ENCODE measurements around the gene SORBS2. TPM values are rescaled to one million over a fixed set of nuclear protein-coding genes. Genes with fewer than 3 reads are reported as not detected.

The SORBS2 gene
- total RNA-seq, 2 donors from 2014 or later, result 7.0 to 13.8 TPM

- no peaks in the 10 kb centered on the region for H3K9me3 Mint-ChIP-seq
- peaks cover 4% of the 10 kb centered on the region for H3K4me1 ChIP-seq (ENCODE audit: control insufficient read depth, insufficient read depth, low read length)
- TF ChIP-seq, protein P1, sequence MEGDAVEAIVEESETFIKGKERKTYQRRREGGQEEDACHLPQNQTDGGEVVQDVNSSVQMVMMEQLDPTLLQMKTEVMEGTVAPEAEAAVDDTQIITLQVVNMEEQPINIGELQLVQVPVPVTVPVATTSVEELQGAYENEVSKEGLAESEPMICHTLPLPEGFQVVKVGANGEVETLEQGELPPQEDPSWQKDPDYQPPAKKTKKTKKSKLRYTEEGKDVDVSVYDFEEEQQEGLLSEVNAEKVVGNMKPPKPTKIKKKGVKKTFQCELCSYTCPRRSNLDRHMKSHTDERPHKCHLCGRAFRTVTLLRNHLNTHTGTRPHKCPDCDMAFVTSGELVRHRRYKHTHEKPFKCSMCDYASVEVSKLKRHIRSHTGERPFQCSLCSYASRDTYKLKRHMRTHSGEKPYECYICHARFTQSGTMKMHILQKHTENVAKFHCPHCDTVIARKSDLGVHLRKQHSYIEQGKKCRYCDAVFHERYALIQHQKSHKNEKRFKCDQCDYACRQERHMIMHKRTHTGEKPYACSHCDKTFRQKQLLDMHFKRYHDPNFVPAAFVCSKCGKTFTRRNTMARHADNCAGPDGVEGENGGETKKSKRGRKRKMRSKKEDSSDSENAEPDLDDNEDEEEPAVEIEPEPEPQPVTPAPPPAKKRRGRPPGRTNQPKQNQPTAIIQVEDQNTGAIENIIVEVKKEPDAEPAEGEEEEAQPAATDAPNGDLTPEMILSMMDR (conservative IDR thresholded peaks at IDR 0.05), result peak; percentile 1
- peaks cover 45% of the 10 kb centered on the region for H3K27me3 ChIP-seq (ENCODE audit: control insufficient read depth, insufficient read depth, low read length, poor library complexity, severe bottlenecking)
- H3K4me1 Mint-ChIP-seq, result peaks cover 16% of the 10 kb centered on the region
- H3K36me3 Mint-ChIP-seq (ENCODE audit: low read depth), result no peaks in the 10 kb centered on the region
- WGBS, 2 experiments (ENCODE audit: insufficient coverage in 1 of 2, insufficient read length in 1 of 2), result 24 to 31% methylated on average over 21 to 32 of the region's 32 CpGs
- H3K4me3 ChIP-seq (ENCODE audit: low read length), result peak overlapping the region; percentile 46
- peak overlapping the region; percentile 45 for H3K4me3 Mint-ChIP-seq
- no peak overlapping the region for H3K27ac Mint-ChIP-seq
- H3K9me3 ChIP-seq (ENCODE audit: control insufficient read depth, low read length), result no peaks in the 10 kb centered on the region
- DNase-seq, result peak; percentile 89
- H3K9ac ChIP-seq (ENCODE audit: extremely low read depth, low read length, poor library complexity, severe bottlenecking), result no peak overlapping the region
- no peaks in the 10 kb centered on the region for H3K36me3 ChIP-seq (ENCODE audit: control insufficient read depth, insufficient read depth, low read length)
- H3K27ac ChIP-seq (ENCODE audit: low read depth, low read length), result peak overlapping the region; percentile 26
- peaks cover 60% of the 10 kb centered on the region for H3K27me3 Mint-ChIP-seq (ENCODE audit: insufficient read depth)
Observed at GRCh38 chr4:185587427-185588161, 224.4 kb downstream of the SORBS2 start.

- Histone ChIP-seq H3K4me3 (ENCODE audit: low read length) (peak overlapping the region; percentile 46), H3K27me3 (ENCODE audit: control insufficient read depth, insufficient read depth, low read length, poor library complexity, severe bottlenecking) (peaks cover 45% of the 10 kb centered on the region), H3K9ac (ENCODE audit: extremely low read depth, low read length, poor library complexity, severe bottlenecking) (no peak overlapping the region), H3K36me3 (ENCODE audit: control insufficient read depth, insufficient read depth, low read length) (no peaks in the 10 kb centered on the region), H3K9me3 (ENCODE audit: control insufficient read depth, low read length) (no peaks in the 10 kb centered on the region), H3K4me1 (ENCODE audit: control insufficient read depth, insufficient read depth, low read length) (peaks cover 4% of the 10 kb centered on the region), H3K27ac (ENCODE audit: low read depth, low read length) (no peak overlapping the region)
- peak overlapping the region; percentile 45 for H3K4me3 Mint-ChIP-seq
- peaks cover 16% of the 10 kb centered on the region for H3K4me1 Mint-ChIP-seq
- TF ChIP-seq, protein P1 (conservative IDR thresholded peaks at IDR 0.05), result no peak
- 20 to 50% methylated on average over 1 to 6 of the region's 6 CpGs for WGBS, 2 experiments (ENCODE audit: insufficient coverage in 1 of 2, insufficient read length in 1 of 2)
- peaks cover 62% of the 10 kb centered on the region for H3K27me3 Mint-ChIP-seq (ENCODE audit: insufficient read depth)
- no peak overlapping the region for H3K27ac Mint-ChIP-seq
- no peaks in the 10 kb centered on the region for H3K9me3 Mint-ChIP-seq
- H3K36me3 Mint-ChIP-seq (ENCODE audit: low read depth), result no peaks in the 10 kb centered on the region
- DNase-seq, result no peak
Observed at GRCh38 chr4:185587030-185587426, 225.0 kb downstream of the SORBS2 start.

DNA sequence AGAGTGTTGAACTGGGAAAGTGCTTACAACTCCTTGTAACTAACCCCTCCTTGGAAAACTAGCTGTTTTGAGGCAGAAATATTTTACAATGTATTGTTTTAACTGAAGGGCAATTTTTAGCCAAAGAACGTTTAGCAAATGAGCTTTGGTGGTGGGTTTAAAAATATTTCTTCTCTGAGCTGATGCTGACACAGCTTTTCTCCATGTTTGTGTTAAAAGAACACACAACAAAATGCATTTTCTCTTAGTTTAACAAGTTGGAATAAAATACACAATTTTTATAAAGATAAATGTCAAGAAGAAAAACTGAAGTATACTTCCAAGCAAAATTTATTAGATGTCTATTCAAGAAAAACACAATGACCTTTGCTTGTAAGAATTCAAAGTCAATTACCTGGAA, 226.8 kb downstream of the SORBS2 start:
- Mint-ChIP-seq H3K36me3 (ENCODE audit: low read depth) (no peaks in the 10 kb centered on the region), H3K4me1 (peaks cover 19% of the 10 kb centered on the region), H3K4me3 (no peak overlapping the region), H3K27me3 (ENCODE audit: insufficient read depth) (peaks cover 58% of the 10 kb centered on the region), H3K9me3 (no peaks in the 10 kb centered on the region), H3K27ac (no peak overlapping the region)
- no peak for DNase-seq
- Histone ChIP-seq H3K9ac (ENCODE audit: extremely low read depth, low read length, poor library complexity, severe bottlenecking) (no peak overlapping the region), H3K36me3 (ENCODE audit: control insufficient read depth, insufficient read depth, low read length) (no peaks in the 10 kb centered on the region), H3K4me1 (ENCODE audit: control insufficient read depth, insufficient read depth, low read length) (peaks cover 4% of the 10 kb centered on the region), H3K9me3 (ENCODE audit: control insufficient read depth, low read length) (no peaks in the 10 kb centered on the region), H3K4me3 (ENCODE audit: low read length) (no peak overlapping the region), H3K27ac (ENCODE audit: low read depth, low read length) (no peak overlapping the region), H3K27me3 (ENCODE audit: control insufficient read depth, insufficient read depth, low read length, poor library complexity, severe bottlenecking) (peaks cover 45% of the 10 kb centered on the region)
- TF ChIP-seq, protein P1 (conservative IDR thresholded peaks at IDR 0.05), result no peak
- 68 to 83% methylated on average over 1 of the region's 1 CpG for WGBS, 2 experiments (ENCODE audit: insufficient coverage in 1 of 2, insufficient read length in 1 of 2)

Measured in endodermal cell (in vitro differentiated cells).